Measurements from ENCODE around the gene ILDR1.
"Not testable (repeated sequence)": the region's sequence is repeated elsewhere in the genome, so short reads cannot be mapped to it uniquely, and the experiment has no call there.

Gene ILDR1

DNA sequence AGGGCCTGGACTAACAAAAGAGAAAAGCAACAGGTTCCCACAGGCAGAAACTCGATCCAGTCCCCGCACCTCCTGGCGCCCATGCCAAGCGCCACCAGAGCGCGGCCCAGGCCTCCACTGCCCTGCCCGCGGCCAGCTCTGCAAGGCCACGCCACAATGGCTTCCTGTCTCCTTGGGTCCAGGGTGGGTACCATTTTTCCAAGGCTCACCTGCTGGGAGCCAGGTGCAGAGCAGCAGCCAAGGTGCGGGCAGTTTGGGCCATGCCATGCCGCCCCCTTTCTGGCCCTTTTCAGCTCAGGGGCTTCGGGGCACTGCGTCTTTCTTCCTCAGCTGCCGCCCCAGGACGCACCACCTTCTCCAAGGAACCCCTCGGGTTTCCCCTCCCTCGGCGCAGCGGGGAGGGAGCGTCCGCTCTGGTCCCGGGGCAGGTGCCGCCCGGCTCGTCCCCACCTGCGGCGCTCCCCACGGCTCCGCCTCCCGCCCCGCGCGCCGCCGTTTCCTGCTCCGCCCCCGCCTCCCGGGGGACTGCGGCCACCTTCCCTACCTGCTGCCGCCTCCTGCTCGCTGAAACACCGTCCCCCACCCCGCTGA is at the start of gene ILDR1:
ILDR1 (minus strand) TSS at position 437 of the 591 bp plus-strand sequence; CDS start at position 267, 170 bp downstream.
- DNase-seq = peak in 1 of 2 donors; percentile 19

DNA sequence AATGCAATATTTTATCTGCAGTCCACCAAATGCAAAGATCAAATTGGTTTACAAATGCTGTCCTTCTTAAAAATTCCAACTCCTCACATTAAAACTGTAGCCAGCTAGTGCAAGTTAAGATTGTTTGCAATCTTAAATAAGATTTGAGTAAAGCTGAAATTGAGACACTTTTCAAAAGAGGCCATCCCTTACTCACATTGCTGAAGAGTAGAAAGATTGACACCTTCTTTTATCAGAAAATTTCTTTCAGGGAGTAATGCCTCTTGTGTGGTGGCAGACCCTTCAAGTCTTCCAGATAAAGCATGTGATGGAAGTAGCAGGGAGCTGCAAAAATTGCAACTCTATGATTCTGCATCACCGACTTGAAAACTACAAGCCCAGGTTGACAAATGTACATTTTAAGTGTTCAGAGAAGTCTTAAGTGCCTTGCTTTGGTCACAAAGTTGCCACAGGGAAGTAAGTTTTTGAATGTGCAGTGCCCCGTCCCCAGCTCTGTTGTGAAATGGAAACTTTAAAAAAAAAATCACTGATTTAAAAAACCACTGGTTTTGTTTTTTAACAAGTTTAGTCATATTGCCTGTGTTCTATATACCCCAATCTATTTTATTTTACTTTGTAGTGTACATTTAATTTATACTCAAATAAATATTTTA is 45.7 kb upstream of the ILDR1 start:
- no peak for DNase-seq

DNA sequence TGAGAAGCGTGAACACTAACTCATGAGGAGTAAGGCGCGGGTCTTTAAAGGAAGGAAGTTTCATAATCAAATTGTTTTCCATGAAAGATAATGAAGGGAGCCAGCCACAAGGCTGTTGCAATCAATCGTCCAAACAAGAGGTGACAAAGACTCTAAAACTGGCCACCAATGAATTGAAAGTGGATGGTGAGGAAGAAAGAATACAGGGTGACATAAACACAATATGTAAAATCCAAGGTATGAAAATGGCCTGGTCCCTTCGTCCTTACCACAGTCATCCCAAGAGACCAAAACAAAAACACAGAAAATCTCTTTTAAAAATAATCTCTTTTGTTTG is 45.1 kb upstream of the ILDR1 start:
- DNase-seq = no peak

DNA sequence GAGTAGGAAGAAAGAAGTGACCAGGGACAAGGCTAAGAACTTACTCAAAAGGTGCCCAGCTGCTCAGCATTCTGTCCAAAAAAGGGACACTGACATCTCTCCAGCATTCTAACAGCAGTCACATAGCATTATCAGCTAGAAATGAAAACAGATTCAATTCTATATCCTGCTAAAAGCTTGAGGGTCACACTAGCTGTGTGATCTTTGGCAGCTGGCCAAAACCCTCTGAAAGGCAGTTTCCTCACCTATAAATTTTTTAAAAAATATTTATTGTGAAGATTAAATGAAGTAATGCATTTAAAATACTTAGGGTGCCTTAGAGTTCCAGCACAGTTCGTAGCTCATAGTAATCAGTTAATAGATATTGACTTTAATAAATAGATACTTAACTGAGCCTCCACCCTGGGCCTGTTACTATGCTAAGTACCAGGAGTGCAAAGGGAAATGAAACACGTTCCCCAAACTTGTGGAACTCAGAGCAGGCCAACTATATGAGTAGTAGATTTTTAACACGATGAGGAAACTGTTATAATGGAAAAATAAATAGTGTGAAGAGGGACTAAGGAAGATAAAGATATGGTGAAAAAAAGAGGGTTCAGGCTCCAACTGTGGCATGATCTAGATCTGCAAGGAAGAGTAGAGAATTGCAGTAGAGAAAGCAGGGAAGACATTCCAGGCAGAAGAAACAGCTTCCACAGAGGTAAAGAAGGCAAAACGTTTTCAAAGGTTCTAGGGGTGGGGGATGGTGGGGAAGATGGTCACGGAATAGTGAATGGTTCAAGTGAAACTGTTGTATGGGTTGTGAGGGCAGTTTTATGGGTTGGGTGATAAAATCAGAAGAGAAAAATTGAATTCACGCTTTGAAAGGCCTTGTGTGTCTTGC is 44.5 kb upstream of the ILDR1 start:
- DNase-seq = no peak

DNA sequence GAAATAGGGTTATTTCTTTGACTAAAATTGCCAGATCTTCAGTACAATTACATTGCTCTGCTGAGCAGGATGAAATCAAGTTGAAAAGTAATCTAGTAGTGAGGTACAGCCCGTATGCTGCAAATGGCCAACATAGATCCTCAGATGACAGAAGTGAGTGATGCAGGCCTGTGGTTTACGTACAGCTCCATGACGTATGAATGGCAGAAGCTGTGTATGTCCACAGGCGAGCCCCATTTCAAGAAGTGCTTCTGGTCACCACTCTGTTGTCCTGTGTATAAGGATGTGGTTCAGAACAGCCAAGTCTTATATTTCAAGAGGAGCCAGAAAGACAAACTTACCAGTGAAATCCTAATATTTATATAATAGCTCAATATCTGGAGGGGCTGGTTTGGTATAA is 42.3 kb upstream of the ILDR1 start:
- no peak for DNase-seq

DNA sequence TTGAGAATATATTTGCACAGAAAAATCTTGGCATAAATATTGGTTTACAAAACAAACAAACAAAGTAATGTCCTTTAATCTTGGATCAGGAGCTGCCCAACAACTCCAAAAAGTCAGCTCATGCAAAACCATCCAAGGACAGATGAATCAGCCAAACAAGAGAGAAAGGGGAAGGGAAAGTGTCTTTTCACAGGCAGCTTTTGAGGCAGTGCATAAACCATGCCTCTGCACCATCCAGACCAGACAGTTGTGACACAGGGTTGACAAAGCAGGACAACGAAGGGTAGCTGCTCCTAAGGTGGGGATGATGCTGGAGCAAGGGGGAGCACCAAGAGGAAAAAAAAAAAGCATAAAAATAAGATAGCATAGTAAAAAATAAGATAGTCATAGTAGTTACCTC is 41.9 kb upstream of the ILDR1 start:
- no peak for DNase-seq

DNA sequence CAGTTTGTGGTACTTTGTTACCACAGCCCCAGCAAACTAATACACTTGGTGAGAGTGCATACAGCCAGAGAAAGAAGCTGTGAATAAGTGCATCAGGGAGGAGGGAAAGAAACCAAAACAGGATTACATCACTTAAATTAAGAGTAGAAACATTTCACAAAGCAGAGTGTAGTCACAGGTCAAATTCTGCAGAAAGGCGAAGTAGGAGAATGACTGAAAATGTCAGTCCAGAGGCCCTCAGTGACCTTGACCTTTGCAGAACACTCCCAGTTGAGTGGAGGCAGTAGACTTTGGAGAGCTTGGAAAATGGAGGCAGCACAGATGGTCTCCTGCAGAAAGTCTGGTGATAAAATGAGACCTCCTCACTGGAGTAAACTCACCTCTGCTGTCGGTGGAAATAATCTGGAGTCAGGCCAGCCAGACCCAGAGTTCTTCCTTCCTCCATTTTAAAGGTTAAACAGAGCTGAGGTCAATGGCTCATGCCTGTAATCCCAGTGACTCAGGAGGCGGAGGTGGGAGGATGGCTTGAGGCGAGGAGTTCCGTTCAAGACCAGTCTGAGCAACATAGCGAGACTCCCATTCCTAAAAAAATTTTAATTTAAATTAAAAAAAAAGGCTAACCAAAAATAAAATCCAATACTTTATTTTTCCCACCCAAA is 38.1 kb upstream of the ILDR1 start:
- DNase-seq = no peak

DNA sequence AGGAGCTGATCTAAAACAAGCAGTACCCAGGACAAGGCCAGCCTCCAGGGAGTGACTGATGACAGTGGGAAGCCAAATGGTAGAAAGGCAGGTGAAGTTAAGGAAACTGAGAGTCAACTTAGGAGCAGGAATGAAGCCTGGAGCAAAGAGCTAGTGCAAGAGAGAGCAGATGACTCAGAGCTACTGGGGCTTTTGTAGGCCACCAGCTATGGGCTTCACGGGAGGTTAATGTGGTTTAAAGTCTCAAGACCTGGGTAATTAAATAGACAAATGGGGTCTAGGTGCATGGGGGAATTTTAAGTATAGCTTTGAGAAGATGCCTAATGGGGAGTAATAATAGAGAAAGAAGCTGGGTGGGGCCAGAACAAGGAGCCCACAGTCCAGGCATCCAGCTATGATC is 36.2 kb upstream of the ILDR1 start:
- DNase-seq = no peak

DNA sequence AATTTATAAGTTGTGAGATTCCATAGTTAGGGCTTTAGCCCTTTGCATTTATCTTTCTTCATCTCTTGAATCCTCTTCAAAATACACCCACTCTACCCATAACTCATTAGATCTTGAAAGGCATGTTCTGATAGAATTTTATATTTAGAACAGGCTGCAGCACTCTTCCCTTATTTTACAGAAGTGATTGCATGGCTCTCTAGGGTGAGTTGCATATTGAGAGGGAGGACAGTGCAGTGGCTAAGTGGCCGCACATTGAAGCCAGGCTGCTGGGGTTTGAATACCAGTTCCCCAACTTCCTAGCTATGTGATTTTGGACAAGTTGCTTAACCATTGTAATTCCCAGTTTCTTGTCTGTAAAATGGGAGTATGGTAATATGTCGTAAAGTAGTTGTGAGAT is 35.6 kb upstream of the ILDR1 start:
- DNase-seq = no peak

DNA sequence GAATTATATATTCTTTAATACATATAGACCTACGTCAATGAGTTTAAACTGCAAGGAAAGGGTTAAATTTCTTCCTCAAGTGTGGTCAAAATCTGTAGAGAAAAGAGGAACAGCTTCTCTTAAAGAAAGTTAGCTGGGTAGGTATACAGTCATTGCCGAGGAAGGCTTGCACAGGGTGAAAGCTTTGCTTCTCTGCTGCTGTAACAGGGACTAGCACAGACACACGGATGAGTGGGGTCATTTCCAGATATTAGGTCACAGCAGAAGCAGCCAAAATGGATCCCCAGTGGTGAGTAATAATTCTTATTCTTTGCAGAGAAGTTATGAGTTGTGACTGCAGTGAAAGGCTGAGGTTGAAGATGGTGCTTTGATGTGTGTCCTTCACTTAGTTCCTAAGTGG is 33.2 kb upstream of the ILDR1 start, which contains the start of gene CD86:
CD86 (plus strand) TSS at position 148 of the 400 bp plus-strand sequence; CDS start at position 276, 128 bp downstream.
- no peak for DNase-seq

DNA sequence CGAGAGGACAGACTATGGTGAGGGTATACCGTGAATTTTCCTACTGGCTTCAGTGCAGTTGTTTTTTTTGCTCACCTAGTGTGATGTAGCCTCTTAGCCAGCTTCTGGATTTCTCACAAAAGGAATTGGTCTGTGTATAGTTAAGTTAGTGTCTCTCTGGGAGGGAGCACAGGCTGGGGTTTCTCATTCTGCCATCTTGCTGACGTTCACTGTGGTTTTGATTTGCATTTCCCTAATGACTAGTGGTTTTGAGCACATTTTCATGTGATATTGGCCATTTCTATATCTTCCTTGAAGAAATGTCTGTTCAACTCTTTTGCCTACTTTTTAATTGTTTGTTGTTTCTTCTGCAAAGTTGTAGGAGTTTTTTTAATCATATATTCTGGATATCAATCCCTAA is 30.9 kb upstream of the ILDR1 start:
- DNase-seq = no peak

DNA sequence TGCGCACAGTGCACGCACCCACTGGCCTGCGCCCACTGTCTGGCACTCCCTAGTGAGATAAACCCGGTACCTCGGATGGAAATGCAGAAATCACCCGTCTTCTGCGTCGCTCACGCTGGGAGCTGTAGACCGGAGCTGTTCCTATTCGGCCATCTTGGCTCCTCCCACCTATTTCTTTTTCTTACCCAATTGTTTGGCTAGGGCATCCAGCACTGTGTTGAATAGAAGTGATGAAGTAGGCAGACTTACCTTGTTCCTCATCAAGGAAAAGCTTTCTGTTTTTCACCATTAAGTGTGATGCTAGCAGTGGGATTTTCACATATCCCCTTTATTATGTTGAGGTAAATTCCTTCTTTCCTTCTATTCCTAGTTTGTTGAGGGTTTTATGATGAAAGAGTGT is 25.7 kb upstream of the ILDR1 start:
- not testable (repeated sequence) for DNase-seq

DNA sequence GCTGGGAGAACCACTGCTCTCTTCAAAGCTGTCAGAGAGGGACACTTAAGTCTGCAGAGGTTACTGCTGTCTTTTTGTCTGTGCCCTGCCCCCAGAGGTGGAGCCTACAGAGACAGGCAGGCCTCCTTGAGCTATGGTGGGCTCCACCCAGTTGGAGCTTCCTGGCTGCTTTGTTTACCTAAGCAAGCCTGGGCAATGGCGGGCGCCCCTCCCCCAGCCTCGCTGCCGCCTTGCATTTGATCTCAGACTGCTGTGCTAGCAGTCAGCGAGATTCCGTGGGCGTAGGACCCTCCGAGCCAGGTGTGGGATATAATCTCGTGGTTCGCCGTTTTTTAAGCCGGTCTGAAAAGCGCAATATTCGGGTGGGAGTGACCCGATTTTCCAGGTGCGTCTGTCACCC is 25.2 kb upstream of the ILDR1 start:
- DNase-seq = not testable (repeated sequence)

DNA sequence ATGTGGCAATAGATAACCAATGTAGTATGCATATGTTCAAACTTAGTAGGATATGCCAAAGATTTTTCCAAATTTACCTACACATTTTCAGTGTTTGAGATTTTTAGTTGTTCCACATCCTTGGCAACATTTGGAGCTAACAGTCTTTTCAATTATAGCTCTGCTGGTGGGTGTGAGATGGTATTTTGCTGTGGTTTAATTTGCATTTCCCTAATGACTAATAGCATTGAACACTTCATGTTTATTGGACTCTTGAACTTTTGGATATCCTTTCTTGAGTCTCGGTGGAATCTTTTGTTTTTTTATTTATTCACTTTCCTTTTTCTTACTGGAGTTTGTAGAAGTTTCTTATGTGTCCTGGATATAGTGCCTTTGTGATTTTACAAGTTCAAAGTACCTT is 11.0 kb upstream of the ILDR1 start:
- no peak for DNase-seq

DNA sequence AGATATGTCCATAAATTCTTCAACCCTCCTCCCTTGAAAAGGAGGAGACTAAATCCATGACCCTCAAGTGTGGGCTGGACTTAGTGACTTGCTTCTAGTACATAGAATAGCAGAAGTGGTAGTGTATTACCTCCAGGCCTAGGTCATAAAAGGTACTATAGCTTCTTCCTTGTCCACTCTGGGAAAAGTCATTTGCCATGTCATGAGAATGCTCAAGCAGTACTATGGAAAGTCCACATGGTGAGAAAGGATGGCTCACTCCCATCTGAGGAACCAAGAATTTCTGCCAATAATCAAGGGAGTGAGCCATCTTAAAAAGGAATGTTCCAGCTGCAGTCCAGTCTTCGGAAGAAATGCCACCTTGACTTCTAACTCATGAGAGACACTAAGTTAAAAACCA is 10.5 kb upstream of the ILDR1 start:
- no peak for DNase-seq

DNA sequence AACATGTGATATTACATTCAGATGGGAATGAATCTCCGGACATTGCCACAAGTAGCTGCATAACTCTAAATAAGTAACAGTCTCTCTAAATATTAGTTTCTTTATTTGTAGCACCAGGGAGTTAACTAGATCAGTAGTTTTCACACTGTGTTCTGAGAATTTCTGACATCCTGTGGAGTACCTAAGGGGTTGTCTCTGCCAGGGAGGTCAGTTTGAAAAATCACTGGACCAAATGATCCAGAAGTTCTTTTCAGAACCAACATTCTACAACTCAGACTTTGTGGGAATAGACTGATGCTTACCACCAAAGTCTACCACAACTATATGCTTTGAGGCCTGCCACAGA is 9.0 kb upstream of the ILDR1 start:
- no peak for DNase-seq

DNA sequence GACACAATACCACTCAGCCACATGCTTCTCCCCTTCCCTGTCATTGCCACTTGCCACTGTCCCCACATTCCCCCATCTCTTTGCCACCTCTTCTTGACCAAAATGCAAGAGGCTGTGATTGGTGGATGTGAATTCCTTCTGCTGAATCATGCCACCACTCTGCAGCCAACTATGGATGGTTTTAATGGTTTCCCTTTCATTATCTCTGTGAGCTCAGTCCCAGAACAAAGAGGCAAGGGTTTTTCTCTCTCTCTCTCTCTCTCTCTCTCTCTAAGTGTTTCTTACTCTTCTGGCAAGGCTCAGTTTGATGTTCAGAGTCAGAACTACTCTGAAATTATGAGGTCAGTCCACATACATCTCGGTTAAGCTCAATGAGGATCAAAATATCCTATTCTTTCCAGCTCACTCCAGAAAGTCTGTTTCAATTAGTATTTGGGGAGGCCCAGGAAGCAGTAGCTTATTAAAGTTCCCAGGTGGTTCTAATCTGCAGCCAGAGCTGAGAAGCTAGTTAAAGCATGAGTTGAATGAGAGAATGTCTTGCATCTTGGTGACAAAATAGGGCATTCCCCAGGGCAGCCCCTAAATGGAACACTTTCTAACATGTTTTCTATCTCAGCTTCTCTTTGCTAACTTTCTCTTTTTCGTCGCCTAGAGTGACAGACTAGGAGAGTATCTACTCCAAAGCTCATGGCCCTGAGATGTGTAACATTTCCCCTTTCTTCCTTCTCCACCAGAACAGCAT is 8.5 kb upstream of the ILDR1 start:
- DNase-seq = no peak

DNA sequence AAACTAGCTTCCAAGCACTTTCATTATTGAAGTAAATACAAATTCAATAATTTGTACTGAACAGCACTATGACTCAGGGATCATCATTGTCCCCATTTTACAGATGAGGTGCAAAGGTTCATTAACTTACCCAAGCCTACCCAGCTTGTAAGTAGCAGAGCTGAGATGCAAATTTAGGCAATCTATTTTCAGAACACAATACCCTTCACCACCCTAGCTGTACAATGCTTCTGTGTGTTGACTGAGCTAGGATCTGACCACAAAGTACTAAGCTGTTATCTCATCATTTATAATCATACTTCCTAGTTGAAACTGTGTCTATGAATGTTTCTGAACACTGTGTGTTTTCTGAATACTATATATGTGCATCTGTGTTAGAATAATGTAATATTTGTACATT is 3.2 kb upstream of the ILDR1 start:
- no peak for DNase-seq

DNA sequence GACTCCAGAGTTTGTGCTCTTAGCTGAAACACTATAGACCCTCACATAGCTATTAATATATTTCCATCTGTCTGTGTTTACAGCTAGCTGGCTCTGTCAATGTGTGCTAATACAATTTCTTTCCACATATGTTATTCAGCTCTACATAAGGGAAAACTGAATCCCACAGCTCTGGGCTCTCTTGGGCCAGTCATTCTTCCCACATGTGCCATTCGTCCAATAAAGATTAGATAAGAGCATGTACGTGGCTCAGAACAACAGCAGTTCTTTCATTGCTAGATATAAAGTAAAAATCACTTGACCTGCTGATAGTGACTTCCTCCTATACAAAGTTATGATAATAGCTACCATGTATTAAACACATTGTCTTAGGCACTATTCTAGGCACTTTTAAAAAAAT is 2.8 kb upstream of the ILDR1 start:
- DNase-seq = no peak

DNA sequence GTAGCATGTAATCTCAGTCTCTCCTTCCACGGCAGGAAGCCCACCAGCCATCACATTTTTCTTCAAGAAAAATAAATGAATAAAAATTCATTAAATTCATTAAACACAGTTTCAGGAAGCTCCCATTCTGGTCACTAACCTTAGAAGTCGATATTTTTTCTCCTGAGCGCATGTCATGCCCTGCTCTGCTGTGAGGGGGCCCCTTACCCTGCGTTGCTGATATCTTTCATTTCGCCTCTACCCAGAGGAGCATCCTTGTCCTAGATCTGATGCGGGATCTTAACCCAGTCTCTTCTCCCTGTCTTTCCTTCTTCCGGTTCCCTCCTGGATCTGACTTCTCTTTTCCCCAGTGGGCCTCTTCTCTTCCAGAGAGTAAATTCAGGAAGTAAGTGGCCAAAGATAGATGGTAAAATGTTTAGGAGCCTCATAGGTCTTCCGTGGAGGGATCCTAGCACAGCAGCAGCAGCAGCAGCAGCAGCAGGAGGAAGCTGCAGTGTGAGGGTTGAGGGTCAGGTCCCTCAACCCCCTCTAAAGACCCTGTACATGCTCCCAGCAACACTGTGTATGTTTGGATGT is 1.4 kb upstream of the ILDR1 start:
- DNase-seq = no peak

DNA sequence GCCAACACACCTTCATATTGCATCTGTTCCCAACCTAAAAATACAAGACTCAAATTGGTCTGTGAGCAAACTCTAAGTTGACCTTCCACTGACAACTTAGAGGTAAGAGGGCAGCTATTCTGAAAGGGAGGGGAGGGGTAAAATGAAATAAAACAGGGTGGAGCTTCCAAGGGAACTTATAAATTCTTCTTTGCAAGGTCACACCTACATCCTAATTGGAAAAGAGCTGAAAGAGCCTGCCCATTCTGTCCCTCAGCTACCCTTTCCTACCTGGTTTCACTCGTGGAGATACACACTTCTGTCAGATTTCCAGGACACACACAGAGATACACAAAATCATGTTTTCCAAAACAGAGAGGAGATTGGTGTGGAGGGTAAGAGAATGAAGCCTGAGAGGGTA is 1.0 kb downstream of the ILDR1 start:
- no peak for DNase-seq

DNA sequence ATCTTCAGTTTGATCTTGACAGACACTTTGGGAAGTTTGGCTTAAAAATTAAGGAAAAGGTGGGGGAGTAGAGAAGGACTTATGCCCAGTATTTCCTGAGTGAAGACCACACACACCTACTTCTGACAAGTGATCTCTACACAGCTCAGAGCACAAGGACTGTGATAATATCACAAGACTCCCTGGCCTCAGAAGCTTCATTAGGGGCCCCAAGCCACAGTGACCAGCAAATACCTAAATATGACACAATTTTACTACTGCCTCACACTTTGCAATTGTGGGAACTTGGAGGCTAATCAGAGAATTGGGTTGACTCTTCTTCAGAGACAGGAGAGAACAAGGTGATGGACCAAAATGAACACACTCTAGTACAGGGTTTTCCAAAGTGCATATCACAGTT is 2.6 kb downstream of the ILDR1 start:
- DNase-seq = no peak

DNA sequence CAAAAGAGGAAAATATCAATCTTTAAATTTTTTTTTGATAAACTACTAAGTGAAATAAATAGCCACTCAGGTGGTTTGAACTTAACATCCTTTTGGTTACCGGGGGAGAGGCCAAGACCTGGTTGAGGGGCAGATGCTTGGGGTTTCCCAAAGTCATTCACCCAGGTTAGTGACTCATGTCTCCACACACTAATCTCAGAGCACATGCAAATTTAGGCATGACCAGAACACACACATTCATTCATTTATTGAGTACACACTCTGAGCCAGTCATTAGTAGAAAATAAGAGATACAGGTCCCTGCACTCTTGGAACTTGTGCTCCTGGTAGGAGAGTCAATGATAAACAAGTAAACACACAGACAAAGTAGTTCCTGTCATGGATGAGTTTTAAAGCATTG is 7.3 kb downstream of the ILDR1 start:
- DNase-seq = no peak
